Pancreas (tissue), 10 donors: Measurements from ENCODE around the gene FGF7. TPM values are rescaled to one million over a fixed set of nuclear protein-coding genes. Genes with fewer than 3 reads are reported as not detected.
"Not testable (repeated sequence)": the region's sequence is repeated elsewhere in the genome, so short reads cannot be mapped to it uniquely, and the experiment has no call there.

Experiments used
- ATAC-seq, 4 donors: fragments of 200-7000 bp; cut with Tn5 transposase; one replicate each; pipeline versions ENCODE4 v1.8.0 to v1.9.1; 2020; ENCODE audit warnings: mild to moderate bottlenecking in 4 of 4, moderate library complexity in 4 of 4
- DNase-seq, 6 donors: peaks; one replicate each; pipeline ENCODE4 v3.0.0-alpha.2; 2020
- FAIRE-seq: peaks from 2 replicates; lab custom pipeline; 2012; peaks lifted over from hg19 to GRCh38; lab: Jason Lieb, UNC
- H3K27ac ChIP-seq, 4 donors: fragments of 200-600 bp; sonication (generic); 1 replicate in 3 of 4; 2 replicates in 1 of 4; pipeline versions ENCODE4 v1.5.0 to v1.8.0; 2020
- H3K27me3 ChIP-seq, 4 donors: fragments of 200-600 bp; one replicate each; pipeline ENCODE4 v1.8.0; 2021
- H3K36me3 ChIP-seq, 3 donors: fragments of 200-600 bp; sonication (generic) in 1 of 3; one replicate each; pipeline versions ENCODE4 v1.5.0 to v1.8.0; 2020 to 2021
- H3K4me1 ChIP-seq, 3 donors: fragments of 200-600 bp; one replicate each; pipeline ENCODE4 v1.8.0; 2021
- H3K4me3 ChIP-seq, 4 donors: fragments of 200-600 bp; sonication (generic) in 2 of 4; one replicate each; pipeline versions ENCODE4 v1.5.0 to v1.8.0; 2020 to 2021
- H3K9me3 ChIP-seq, 4 donors: fragments of 200-600 bp; one replicate each; pipeline ENCODE4 v1.8.0; 2021
- WGBS, 2 donors: extraction: QIAGEN DNeasy Blood & Tissue Kit; methylation state at CpG; one replicate each; pipeline ENCODE4 v1.1.7; 2013; 5-methylcytosine and 5-hydroxymethylcytosine counted together
- intact Hi-C, 3 donors: fragments of 100-400 bp; cut with DNase I; formaldehyde crosslinking; loops; one replicate each; pipeline versions ENCODE4 v1.11.1 to v1.14.2; 2022
- polyA plus RNA-seq, 2 donors: library from polyadenylated mRNA; stranded (reverse); fragments of 200-250 nt; gene quantifications; one replicate each; pipeline ENCODE4 v1.2.3, GENCODE V29; 2013
- total RNA-seq, 6 donors: library from RNA; stranded (reverse); fragmentation: NEBNext Ultra II Directional in 4 of 6; extraction: Animal tissue kit (Norgen Biotek cat#: 25700) in 4 of 6; gene quantifications; one replicate each; pipeline versions ENCODE4 v1.2.1 to v1.2.4, GENCODE V29; 2021 to 2023
- TF ChIP-seq, protein P1 (sequence below), 4 donors: fragments of 200-600 bp; sonication (generic) in 3 of 4; IDR thresholded peaks; one replicate each; pipeline versions ENCODE4 v1.5.0 to v1.8.0; 2021; ENCODE audit warnings: antibody characterized with exemption in 4 of 4
- donor health status: healthy with polysubstance abuse.
- donor health status: DM: no; HTN: no; CAD: no; lungs with moderate emphysema.
- donor health status: DM: no; HTN: no; CAD: no.
- donor health status: control.
- donor health status: control.
- donor health status: Bipolar disorder and iron deficiency.
- donor health status: DM: yes; HTN: yes; CAD: no.
- donor health status: DM: no; HTN: no; CAD: no.
- donor health status: DM: no; HTN: no; CAD: no.
- donor health status: DM: yes; HTN: yes; CAD: no.

The FGF7 gene
- total and polyA plus RNA-seq, 8 donors, result 1.2 to 14.4 (median 4.9) TPM

DNA sequence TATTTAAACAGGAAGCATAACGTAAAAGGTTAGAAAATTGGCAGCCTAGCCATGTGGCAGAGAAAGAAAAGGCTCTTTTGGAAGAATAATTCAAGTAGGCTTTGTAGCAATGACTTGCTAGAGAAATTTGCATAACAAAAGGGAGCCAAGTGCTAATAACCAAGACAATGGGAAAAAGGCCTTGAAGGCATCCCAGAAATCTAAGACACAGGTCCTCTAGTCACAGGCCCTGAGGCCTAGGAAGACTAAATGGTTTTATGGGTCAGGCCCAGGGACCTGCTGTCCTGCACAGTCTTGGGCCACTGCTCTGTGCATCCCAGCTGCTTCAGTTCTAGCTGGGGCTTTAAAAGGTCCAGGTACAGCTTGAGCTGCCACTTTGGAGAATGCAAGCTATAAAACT is 78.5 kb downstream of the FGF7 start:
- Histone ChIP-seq H3K36me3 (no peaks in the 10 kb centered on the region), H3K4me1 (no peaks in the 10 kb centered on the region), H3K27me3 (no peaks in the 10 kb centered on the region), H3K9me3 (no peaks in the 10 kb centered on the region), H3K4me3 (no peak overlapping the region), H3K27ac (no peak overlapping the region)
- ATAC-seq (no peak), DNase-seq (no peak), FAIRE-seq (no peak)
- intact Hi-C loops, result no loop called here
- 73 to 86% methylated on average over 1 of the region's 1 CpG for WGBS, 2 donors
- TF ChIP-seq, protein P1, sequence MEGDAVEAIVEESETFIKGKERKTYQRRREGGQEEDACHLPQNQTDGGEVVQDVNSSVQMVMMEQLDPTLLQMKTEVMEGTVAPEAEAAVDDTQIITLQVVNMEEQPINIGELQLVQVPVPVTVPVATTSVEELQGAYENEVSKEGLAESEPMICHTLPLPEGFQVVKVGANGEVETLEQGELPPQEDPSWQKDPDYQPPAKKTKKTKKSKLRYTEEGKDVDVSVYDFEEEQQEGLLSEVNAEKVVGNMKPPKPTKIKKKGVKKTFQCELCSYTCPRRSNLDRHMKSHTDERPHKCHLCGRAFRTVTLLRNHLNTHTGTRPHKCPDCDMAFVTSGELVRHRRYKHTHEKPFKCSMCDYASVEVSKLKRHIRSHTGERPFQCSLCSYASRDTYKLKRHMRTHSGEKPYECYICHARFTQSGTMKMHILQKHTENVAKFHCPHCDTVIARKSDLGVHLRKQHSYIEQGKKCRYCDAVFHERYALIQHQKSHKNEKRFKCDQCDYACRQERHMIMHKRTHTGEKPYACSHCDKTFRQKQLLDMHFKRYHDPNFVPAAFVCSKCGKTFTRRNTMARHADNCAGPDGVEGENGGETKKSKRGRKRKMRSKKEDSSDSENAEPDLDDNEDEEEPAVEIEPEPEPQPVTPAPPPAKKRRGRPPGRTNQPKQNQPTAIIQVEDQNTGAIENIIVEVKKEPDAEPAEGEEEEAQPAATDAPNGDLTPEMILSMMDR (IDR thresholded peaks at IDR 0.05), result no peak

DNA sequence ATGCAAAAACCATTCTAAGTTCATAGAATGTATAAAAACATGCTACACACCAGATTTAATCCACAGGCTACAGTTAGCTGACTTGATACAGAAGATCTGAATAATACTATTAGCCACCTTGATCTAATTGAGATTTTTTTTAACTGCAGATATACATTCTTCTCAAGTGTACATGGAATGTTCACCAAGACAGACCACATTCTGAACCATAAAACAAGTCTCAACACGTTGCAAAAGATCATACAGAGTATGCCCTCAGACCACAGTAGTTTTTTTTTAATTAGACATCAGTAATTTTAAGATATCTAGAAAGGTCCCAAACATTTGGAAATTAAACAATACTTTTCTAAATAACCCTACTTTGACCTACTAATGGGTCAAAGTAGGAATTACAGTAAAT is 83.3 kb downstream of the FGF7 start:
- intact Hi-C loops, result no loop called here

DNA sequence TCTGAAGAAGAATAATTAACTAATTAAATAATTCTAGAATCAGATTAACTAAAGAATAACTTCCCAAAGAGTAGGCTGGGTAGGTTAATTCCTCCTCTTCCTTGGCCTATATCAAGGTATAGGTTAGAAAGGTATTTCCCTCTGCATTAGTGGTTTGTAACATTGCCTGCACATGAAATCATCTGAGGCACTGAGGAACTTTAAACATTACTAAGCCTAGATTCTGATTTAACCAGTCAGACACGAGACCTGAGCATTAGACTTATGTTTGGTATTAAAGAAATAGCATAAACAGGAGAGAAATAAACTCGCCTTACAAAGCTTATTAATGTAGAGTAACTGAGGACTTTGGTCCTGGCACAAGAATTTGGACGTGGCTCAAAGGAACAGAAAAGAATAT is 84.2 kb downstream of the FGF7 start:
- Histone ChIP-seq H3K4me3 (no peak overlapping the region), H3K27ac (no peak overlapping the region), H3K4me1 (no peaks in the 10 kb centered on the region), H3K27me3 (no peaks in the 10 kb centered on the region), H3K9me3 (no peaks in the 10 kb centered on the region), H3K36me3 (no peaks in the 10 kb centered on the region)
- TF ChIP-seq, protein P1 (IDR thresholded peaks at IDR 0.05), result no peak
- 63 to 74% methylated on average over 3 of the region's 3 CpGs for WGBS, 2 donors
- FAIRE-seq (no peak), DNase-seq (no peak), ATAC-seq (no peak)
- intact Hi-C loops, result no loop called here

More for the DNA sequence above, 83.3 kb downstream of the FGF7 start:
- Histone ChIP-seq H3K36me3 (no peaks in the 10 kb centered on the region), H3K4me3 (no peak overlapping the region), H3K9me3 (no peaks in the 10 kb centered on the region), H3K27me3 (no peaks in the 10 kb centered on the region), H3K27ac (no peak overlapping the region), H3K4me1 (no peaks in the 10 kb centered on the region)
- no peak for FAIRE-seq
- ATAC-seq, result no peak
- 52 to 55% methylated on average over 1 of the region's 1 CpG for WGBS, 2 donors
- TF ChIP-seq, protein P1 (IDR thresholded peaks at IDR 0.05), result no peak
- no peak for DNase-seq

DNA sequence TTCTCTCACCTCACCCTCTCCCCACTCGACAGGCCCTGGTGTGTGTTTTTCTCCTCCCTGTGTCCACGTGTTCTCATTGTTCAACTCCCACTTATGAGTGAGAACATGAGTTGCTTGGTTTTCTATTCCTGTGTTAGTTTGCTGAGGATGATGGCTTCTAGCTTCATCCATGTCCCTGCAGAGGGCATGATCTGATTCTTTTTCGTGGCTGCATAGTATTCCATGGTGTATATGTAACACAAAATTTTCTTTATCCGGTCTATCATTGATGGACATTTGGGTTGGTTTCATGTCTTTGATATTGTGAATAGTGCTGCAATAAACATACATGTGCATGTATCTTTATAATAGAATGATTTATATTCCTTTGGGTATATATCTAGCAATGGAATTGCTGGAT is 89.7 kb downstream of the FGF7 start:
- H3K27me3 ChIP-seq, intact Hi-C loops, ATAC-seq, H3K36me3 ChIP-seq, H3K4me1 ChIP-seq, FAIRE-seq, DNase-seq, H3K27ac ChIP-seq, H3K4me3 ChIP-seq, H3K9me3 ChIP-seq: not testable (repeated sequence)
- 74 to 84% methylated on average over 4 of the region's 4 CpGs for WGBS, 2 donors

DNA sequence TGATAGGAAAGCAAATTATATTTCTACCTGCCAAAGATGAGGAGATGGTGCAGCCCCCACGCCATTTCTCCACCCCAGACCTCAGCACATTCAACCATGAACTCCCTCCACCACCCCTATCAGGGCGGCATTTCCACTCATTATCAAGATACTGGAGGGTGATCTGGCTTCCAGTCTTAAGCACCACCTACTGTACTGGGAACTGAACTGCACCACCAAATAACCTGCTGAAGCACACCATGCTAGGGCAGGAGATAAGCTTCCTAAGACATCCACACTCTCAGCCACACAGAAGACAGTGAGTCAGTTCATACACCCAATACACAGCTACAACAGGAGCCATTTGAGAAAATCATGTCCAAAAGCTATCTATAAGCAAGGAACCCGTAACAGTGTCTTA is 98.8 kb downstream of the FGF7 start:
- Histone ChIP-seq H3K9me3 (no peaks in the 10 kb centered on the region), H3K36me3 (no peaks in the 10 kb centered on the region), H3K27me3 (no peaks in the 10 kb centered on the region), H3K27ac (no peak overlapping the region), H3K4me1 (no peaks in the 10 kb centered on the region), H3K4me3 (no peak overlapping the region)
- intact Hi-C loops, result no loop called here
- 58 to 62% methylated on average over 3 of the region's 3 CpGs for WGBS, 2 donors
- ATAC-seq (no peak), FAIRE-seq (no peak), DNase-seq (no peak)
- TF ChIP-seq, protein P1 (IDR thresholded peaks at IDR 0.05), result no peak
